GM19328 (cell line): Measurements from ENCODE around the gene TNFRSF14.
"Not testable (repeated sequence)": the region's sequence is repeated elsewhere in the genome, so short reads cannot be mapped to it uniquely, and the experiment has no call there.

ENCODE experiments used
- ATAC-seq: cut with Tn5 transposase; IDR thresholded peaks from one replicate; pipeline ENCODE4 v1.9.1; 2021; ENCODE audit warnings: mild to moderate bottlenecking, moderate library complexity; ENCODE audit not compliant: unreplicated experiment

TNFRSF14 gene

DNA sequence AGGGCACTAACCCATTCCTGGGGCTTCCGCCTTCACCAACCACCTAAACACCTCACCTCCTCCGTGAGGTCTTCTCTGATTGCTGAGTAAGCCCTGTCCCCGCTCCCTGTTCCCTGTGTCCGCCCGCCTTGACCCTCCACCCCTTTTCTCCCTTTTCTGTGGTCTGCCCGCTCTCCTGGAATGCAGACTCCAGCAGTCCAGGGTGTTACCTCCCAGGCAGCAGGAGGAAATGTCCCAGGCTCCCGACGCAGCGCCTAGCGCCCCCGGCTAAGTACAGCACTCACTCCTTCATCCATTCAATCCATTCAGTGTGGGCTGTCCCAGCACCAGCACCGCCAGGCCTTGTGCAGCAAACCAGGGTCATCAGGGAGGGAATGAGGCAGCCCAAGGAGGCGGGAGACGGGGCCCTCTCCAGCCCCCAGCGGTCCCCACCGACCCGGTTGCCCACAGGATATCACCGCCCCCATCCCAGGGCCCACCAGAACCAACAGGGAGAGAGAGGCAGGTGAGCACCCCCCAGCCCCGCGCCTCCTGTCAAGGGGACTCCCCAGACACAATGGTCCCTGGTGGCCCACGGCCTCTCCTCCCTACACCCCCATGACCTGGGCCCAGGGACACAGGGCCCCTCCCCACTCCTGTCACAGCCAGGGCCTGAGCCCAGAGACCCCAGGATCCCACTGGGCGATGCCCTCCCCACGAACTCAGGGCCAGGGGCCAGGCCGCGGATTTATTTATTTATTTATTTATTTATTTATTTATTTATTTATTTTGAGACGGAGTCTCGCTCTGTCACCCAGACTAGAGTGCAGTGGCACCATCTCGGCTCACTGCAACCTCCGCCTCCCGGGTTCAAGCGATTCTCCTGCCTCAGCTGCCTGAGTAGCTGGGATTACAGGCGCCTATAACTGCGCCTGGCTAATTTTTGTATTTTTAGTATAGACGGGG lies 10.2 kb downstream of the TNFRSF14 start:
- no peak for ATAC-seq

DNA sequence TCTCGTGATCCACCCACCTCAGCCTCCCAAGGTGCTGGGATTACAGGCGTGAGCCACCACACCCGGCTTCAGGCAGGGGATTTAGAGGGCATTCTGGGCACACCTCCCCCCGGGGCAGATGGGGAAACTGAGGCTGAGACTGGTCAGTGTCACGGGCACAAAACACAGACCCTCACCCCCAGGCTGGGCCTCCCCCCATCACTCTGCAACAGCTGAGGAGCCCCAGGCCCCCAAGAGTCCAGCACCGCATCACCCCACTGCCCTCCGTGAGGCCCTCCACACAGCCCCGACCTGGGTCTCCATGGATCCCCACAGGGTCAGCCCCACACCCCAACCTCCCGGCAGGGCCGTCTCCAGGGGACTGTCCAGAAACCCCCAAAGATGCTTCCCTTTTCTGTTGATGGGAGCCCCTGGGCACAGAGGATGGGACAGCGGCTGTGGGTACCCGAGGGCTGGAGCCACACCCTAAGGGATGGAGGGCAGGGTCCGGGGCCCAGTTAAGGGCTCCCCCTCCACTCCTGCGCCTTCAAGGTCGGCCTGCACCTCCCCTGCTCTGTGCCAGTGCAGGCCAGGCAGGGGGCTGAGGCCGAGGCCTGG lies 11.0 kb downstream of the TNFRSF14 start:
- ATAC-seq: no peak

DNA sequence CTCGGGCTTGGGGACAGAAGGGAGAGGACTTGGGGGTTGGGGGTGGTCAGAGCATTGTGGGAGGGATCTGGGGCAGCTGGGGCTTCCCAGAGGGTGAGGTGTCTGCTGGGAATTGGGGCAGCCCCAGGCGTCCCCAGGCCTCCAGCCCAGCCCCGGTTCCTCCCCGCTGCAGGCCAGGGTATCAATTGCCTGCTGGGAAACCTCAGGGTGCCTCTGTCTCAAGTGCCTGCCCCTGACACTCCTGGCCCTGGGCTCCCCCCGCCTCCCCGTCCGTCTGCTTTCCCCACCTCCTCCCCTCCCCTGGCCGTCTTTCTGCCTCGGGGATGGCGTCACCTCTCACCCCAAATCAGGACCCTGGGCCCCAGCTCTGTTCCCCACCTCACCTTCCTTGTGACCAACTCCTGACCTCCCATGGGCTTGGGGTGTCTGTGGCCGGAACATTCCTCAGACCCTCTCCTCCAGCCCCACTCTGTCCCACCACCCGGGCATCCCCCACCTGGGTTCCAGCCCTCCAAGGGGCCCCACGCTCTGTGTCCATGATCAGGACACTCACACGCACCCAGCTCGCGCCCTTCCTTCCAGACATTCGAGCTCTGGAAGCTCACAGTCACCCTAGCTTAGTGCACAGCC lies 12.1 kb downstream of the TNFRSF14 start:
- not testable (repeated sequence) for ATAC-seq

DNA sequence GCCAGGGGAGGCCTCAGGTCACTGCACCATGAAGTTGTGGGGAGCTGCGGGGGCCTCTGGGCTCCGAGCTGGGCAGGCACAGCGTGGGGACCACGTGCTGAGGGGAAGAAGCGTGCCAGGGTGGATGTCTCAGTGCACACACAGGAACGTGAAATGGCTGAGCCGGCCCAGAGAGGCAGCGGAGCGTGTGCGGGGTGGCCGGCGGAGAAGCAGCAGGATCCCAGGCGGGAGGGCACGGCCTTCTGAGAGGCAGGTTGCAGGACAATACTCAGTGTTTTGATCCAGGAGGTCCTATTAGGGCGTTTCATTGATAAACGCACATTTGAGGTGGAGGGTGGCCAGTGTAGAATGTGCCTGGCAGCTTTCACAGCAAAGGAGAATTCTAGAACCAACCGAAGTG lies 12.9 kb downstream of the TNFRSF14 start:
- no peak for ATAC-seq

DNA sequence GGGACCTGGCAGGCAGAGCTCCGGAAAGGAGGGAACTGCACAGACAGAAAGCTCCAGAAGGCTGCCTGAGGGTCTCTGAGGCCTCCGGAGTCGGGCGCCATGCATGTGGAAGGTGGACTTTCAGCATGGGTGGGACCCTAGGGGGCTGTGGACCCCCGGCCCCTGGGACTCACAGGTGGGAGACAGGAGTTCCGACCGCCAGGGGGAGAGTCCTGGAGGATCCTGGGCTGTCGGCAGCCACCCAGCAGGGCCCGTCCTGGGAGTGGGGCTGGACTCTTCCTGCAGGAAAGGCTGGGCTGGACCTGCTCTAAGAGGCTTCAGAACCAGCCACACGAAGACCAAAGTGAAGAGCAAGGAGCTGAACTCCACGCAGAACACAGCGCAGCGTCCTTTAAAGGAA lies 13.5 kb downstream of the TNFRSF14 start:
- not testable (repeated sequence) for ATAC-seq

DNA sequence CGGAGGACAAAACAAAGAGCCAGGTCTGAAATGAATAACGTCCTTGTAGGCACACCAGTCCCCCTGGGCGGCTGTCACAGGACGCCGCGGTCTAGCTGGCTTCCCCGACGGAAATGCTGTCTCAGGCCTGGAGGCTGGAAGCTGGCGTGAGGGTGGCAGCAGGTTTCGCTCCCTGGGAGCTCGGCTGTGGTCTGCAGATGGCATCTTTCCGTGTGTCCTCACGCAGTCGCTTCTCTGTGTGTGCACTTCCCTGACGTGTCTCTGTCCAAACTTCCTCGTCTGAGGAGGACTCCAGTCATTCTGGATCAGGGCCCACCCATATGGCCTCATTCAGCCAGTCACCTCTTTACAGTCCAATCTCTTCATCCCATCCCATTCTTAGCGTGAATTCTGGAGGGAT lies 14.2 kb downstream of the TNFRSF14 start:
- ATAC-seq: no peak

DNA sequence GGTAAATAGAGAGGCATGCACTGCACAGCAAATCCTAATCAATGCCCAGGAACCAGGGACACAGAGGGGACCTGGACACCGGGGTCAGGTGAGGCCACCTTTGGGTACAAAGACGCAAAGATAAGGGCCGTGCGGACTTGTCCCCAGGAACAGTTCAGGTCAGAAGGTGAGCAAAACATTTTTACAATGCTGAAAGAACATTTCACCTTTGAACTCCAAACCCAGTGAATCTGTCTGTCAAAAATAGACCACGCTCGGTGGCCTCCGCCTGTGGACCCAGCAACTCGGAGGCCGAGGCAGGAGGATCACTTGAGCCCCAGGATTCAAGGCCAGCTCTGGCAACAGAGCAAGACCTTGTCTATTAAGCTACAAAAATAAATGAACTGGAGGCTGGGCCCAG lies 15.2 kb downstream of the TNFRSF14 start:
- no peak for ATAC-seq

DNA sequence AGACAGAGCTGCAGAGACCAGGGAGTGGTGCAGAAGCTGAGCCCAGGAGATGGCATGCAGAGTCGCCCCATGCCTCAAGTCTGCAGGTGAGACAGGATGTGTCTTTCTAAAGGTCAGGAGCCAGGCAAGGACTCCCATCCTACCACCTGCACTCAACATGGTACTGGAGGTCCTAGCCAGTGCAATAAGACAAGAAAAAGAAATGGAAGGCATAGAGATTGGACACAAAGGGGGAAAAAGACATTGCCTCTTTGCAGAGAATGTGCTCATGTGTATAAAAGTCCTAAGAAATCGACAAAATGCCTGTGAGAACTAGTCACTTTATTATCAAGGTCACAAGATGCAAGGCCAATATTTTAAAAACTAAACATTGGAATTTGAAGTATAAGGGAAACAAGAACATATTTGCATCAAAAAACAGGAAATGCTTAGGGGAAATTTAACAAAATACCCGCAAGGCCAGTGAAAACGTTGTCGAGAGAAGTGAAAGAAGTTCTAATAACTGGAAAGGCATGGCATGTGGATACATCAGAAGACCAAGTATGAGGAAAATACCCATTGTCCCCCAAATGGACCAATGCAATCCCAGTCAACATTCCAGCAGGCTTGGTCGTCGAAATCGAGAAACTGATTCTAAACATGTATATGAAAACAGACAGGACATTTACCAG lies 17.2 kb downstream of the TNFRSF14 start:
- ATAC-seq: no peak

DNA sequence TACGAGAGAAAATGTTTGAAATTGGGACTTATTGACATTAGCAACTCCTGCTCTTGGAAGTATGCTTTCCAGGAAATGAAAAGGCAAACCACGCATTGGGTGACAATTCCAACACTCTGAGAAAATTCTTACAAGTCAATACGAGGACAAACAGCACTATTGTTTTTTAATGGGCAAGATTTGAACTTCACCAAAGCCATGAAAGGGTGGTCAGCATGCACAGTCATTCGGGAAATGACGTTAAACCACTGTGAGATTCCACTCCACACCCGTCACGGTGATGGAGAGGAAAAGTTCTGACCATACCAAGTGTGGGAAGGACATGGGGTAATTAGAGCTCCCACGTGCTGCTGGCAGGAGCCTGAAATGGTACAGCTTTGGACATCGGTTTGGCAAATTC lies 18.2 kb downstream of the TNFRSF14 start:
- ATAC-seq: no peak

DNA sequence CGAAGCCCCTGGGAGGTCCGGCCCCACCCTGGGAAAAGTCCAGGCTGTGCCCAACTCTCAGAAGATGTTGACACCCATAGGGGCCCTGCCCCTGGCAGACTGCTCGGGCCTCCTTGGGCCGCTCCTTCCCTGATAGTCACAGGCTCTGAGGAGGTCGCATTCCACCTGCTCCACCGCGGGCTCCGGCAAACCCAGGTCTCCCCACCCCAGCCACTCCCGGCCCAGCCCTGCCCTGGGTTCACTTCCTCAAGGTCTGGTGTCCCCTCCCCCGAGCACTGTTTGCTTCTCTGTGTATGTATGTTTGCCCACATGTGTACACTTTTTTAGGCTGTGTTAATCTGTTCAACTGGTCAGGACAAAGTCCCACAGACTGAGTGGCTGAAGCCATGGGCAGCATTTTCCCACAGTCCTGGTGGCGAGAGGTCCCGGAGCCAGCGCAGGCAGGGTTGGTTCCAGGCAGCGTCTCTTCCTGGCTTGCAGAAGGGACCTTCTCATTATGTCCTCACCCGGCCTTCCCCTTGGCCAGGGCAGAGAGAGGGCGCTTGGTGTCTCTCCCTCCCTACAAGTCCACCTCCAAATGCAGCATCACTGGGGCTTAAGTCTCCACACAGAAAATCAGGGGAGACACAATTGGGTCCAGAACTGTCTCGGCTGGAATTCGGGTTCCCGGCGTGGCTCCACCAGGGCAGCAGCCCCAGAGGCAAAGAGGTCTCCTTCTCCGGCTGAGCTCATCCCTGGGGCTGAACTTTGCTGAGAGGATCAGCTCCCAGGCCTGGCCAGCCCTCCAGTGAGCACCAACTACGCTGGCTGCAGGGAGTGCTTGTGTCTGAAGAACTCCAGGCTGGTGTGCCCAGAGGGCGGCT lies 19.9 kb downstream of the TNFRSF14 start:
- ATAC-seq: no peak

DNA sequence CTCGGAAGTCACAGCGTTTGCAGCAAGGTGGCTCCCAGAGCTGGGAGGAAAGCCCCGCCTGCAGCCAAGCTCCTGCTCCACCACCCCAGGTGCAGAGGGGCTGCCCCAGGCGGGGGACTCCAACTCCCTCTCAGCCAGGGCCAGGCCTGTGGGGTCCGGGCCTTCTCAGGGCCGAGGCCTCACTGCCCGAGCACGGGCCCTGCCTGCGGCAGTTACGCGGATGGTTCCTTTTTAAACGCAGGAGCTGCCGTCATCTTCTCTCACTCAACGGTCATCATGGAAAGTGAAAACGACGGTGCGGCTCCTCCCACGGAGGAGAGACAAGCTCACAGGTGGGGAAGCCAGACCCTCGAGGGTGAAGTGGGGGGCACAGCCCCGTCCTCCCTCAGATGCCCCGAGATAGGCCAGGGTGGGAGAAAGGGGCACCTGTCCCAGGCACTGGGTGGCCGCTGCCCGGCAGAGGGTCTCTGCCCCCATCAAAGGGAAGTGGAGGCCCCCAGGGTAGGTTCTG lies 21.4 kb downstream of the TNFRSF14 start:
- peak; percentile 15 for ATAC-seq

DNA sequence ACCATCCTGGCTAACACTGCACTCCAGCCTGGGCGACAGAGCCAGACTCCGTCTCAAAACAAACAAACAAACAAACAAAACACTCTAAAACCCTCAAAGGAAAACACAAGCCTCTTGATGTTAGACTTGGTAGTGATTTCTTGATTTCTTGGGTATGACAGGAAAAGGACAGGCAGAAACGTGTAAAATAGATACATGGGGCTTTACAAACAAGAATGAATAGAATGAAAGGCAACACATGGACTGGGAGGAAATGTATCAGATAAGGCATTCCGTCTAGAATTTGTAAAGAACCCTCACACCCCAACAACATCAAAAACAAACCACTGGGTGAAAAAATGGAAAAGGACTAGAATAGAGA lies 22.6 kb downstream of the TNFRSF14 start:
- ATAC-seq: no peak

DNA sequence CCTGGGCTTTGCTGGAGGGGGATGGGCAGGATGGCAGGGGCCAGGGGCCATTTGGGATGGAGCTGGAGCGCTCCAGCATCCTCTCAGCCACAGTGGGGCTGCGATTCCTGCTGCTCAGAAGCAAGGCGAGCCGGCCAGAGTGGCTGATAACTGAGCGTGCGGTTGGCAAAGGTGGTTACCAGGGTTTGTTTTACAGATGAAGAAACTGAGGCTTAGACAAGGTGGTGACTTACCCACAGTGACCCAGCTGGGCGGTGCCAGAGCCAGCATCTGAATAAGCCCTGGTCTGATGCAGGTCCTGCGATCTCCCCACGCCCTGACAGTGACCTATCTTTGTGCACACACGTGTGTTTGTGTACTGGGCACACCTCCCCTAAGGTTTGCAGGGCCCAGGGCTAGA lies 24.5 kb downstream of the TNFRSF14 start:
- no peak for ATAC-seq

DNA sequence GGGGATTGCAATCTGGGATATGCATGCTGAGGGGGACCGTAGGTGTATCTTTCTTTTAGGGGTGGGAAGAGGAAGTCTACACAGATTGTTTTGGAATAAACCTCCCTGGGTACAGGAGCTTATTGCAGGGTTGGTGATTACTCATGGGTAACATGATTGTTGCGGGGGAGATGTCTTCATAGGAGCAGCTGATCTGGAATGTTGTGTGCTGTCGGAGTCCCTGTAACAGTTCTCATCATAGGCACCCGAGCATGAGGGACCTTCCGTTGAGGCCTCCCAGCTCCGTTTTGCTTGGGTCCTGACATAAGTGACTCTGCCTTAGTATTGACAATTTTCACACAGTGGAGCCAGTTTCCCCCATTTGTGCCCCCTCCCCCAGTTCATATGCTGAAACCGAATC lies 26.2 kb downstream of the TNFRSF14 start:
- ATAC-seq: no peak

DNA sequence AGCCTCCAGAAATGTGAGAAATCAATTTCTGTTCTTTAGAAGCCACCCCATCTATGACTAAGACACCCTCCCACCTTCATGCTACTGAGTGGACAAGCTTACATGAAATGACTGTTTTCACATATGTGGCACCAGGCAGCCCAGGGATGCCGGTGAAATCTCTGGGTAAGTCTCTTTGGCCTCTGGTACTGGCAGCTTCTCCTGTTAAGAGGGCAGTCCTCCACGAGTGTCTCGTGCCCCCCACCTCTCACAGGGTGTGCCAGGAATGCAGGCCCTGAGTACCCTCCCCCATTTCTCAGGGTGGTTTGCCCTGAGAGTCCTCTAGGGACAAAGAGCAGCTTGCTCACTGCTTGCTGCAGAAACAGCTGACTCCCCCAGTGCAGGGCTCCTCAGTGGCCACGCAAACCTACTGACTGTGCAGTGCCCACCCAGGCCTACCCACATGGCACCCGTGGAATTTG lies 27.2 kb downstream of the TNFRSF14 start:
- ATAC-seq: no peak

DNA sequence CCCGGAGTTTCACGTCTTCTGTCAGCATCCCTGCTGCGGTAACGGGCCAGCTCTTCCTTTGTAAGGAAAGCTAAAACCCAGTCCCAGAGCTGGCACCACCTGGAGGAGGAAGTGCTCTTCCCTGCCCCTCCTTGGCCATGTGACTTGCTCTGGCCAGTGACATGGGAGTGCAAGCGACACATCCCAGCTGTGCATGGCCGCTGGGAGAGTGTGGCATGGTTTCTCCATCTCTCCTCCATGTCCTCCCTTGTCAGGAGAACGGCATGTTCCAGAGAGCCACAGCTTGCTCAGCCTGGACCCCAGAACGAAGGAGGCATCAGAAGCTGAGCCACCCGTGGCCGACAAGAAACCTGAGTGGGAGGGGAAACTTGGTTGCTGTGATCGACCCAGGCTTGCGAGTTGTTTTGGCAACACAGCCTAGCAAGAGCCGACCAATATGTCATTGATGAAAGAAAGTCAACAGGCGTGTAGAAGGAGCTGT lies 27.7 kb downstream of the TNFRSF14 start:
- ATAC-seq: no peak

DNA sequence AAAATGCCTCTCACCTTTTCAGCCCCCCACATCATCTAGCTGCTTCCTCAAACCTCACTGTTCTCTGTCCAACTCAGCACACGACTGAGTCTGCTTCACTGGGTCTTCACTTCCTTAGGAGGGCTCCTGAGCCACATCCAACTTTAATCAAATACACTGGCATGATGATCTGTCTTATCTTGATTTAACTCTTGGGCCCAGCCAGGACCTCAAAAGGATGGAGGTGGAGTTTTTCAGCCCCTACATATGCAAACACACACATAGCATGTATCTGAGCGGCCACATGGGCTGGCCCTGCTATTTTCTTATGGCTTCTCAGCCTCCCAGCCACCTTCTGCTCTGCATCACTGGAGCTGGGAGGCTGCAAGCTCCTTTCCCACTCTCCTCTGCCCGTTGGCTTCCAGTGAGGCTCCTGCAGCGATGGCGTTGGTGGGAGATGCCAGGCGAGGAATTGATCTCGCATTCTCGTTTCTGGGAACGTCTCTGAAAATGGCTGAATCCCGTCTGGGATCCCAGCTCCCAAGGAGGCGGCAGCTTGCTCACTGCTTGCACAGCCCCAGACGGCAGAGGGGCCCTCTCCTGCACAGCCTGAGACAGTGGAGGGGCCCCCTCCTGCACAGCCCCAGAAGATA lies 28.6 kb downstream of the TNFRSF14 start:
- no peak for ATAC-seq

DNA sequence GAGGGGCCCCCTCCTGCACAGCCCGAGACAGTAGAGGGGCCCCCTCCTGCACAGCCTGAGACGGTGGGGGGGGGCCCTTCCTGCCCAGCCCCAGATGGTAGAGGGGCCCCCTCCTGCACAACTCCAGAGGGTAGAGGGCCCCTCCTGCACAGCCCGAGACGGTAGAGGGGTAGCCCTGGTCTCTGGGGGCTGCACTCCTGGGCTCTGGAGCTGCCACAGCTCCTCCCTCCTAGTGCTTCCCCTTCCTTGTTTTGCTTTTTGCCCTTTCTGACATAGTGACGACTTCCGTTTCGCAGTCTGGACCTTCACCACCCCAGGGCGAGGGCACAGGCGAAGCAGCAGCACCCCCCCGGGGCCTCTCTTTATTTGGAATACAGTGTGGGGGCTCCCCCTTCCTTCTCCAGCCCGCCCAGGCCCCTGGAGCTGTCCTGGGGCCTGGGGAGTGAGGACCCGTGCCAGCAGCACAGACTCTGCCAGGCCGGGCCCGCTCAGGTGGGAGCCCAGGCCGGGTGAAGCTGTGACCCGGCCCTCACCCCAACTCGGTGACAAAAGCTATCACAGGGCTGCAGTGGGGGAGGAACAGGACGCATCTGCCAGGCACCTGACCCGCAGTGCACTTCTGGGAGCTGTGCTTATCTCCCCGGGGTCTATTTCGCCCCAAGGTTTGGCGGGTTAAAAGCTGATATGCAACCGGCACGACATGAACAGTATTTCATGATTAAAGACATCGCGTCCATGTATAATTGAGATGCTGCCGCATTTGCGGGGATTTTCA lies 29.3 kb downstream of the TNFRSF14 start:
- ATAC-seq: no peak
